ENCODE results near the gene ZDHHC9.

ZDHHC9 gene

GRCh38 chrX:129788527-129788926 is 55.2 kb downstream of the ZDHHC9 start:
- Histone ChIP-seq H3K27ac (ENCODE audit: insufficient read depth, low read length, poor library complexity, severe bottlenecking) (peak overlapping the region; percentile 34), H3K36me3 (ENCODE audit: control insufficient read depth, insufficient read depth, low read length) (peaks cover 68% of the 10 kb centered on the region), H3K4me1 (ENCODE audit: control insufficient read depth, insufficient read depth, low read length, poor library complexity, severe bottlenecking) (peaks cover 15% of the 10 kb centered on the region), H3K4me3 (ENCODE audit: insufficient read depth, low read depth, low read length, poor library complexity, severe bottlenecking) (no peak overlapping the region), H3K27me3 (replicated peaks; ENCODE audit: control insufficient read depth, insufficient read depth, low read length, poor library complexity, severe bottlenecking) (no peaks in the 10 kb centered on the region), H3K9me3 (ENCODE audit: control insufficient read depth, low read length) (no peaks in the 10 kb centered on the region)
- no peak for DNase-seq

- DNase-seq, result no peak
- Histone ChIP-seq H3K27ac (ENCODE audit: insufficient read depth, low read length, poor library complexity, severe bottlenecking) (peak overlapping the region; percentile 32), H3K4me3 (ENCODE audit: insufficient read depth, low read depth, low read length, poor library complexity, severe bottlenecking) (no peak overlapping the region), H3K36me3 (ENCODE audit: control insufficient read depth, insufficient read depth, low read length) (peaks cover 57% of the 10 kb centered on the region), H3K27me3 (replicated peaks; ENCODE audit: control insufficient read depth, insufficient read depth, low read length, poor library complexity, severe bottlenecking) (no peaks in the 10 kb centered on the region), H3K9me3 (ENCODE audit: control insufficient read depth, low read length) (no peaks in the 10 kb centered on the region), H3K4me1 (ENCODE audit: control insufficient read depth, insufficient read depth, low read length, poor library complexity, severe bottlenecking) (peaks cover 25% of the 10 kb centered on the region)
Measured at GRCh38 chrX:129787336-129788055, 56.2 kb downstream of the ZDHHC9 start.

- Histone ChIP-seq H3K27ac (ENCODE audit: insufficient read depth, low read length, poor library complexity, severe bottlenecking) (peak overlapping the region; percentile 53), H3K4me1 (ENCODE audit: control insufficient read depth, insufficient read depth, low read length, poor library complexity, severe bottlenecking) (peaks cover 34% of the 10 kb centered on the region), H3K27me3 (replicated peaks; ENCODE audit: control insufficient read depth, insufficient read depth, low read length, poor library complexity, severe bottlenecking) (no peaks in the 10 kb centered on the region), H3K4me3 (ENCODE audit: insufficient read depth, low read depth, low read length, poor library complexity, severe bottlenecking) (peak overlapping the region; percentile 13), H3K36me3 (ENCODE audit: control insufficient read depth, insufficient read depth, low read length) (peaks cover 45% of the 10 kb centered on the region), H3K9me3 (ENCODE audit: control insufficient read depth, low read length) (no peaks in the 10 kb centered on the region)
- DNase-seq, result no peak
Measured at GRCh38 chrX:129786210-129786651, 57.5 kb downstream of the ZDHHC9 start.

GRCh38 chrX:129785160-129785947 is 58.3 kb downstream of the ZDHHC9 start:
- H3K4me1 ChIP-seq (ENCODE audit: control insufficient read depth, insufficient read depth, low read length, poor library complexity, severe bottlenecking), result peaks cover 34% of the 10 kb centered on the region
- peak overlapping the region; percentile 53 for H3K27ac ChIP-seq (ENCODE audit: insufficient read depth, low read length, poor library complexity, severe bottlenecking)
- DNase-seq, result no peak
- no peaks in the 10 kb centered on the region for H3K27me3 ChIP-seq (replicated peaks; ENCODE audit: control insufficient read depth, insufficient read depth, low read length, poor library complexity, severe bottlenecking)
- peak overlapping the region; percentile 13 for H3K4me3 ChIP-seq (ENCODE audit: insufficient read depth, low read depth, low read length, poor library complexity, severe bottlenecking)
- no peaks in the 10 kb centered on the region for H3K9me3 ChIP-seq (ENCODE audit: control insufficient read depth, low read length)
- peaks cover 36% of the 10 kb centered on the region for H3K36me3 ChIP-seq (ENCODE audit: control insufficient read depth, insufficient read depth, low read length)

GRCh38 chrX:129784371-129784770 is 59.3 kb downstream of the ZDHHC9 start:
- Histone ChIP-seq H3K9me3 (ENCODE audit: control insufficient read depth, low read length) (no peaks in the 10 kb centered on the region), H3K27me3 (replicated peaks; ENCODE audit: control insufficient read depth, insufficient read depth, low read length, poor library complexity, severe bottlenecking) (no peaks in the 10 kb centered on the region), H3K4me1 (ENCODE audit: control insufficient read depth, insufficient read depth, low read length, poor library complexity, severe bottlenecking) (peaks cover 34% of the 10 kb centered on the region), H3K4me3 (ENCODE audit: insufficient read depth, low read depth, low read length, poor library complexity, severe bottlenecking) (no peak overlapping the region), H3K27ac (ENCODE audit: insufficient read depth, low read length, poor library complexity, severe bottlenecking) (peak overlapping the region; percentile 79), H3K36me3 (ENCODE audit: control insufficient read depth, insufficient read depth, low read length) (peaks cover 29% of the 10 kb centered on the region)
- DNase-seq, result no peak

GRCh38 chrX:129783291-129783713 is 60.4 kb downstream of the ZDHHC9 start:
- DNase-seq, result no peak
- Histone ChIP-seq H3K4me1 (ENCODE audit: control insufficient read depth, insufficient read depth, low read length, poor library complexity, severe bottlenecking) (peaks cover 43% of the 10 kb centered on the region), H3K36me3 (ENCODE audit: control insufficient read depth, insufficient read depth, low read length) (peaks cover 21% of the 10 kb centered on the region), H3K9me3 (ENCODE audit: control insufficient read depth, low read length) (no peaks in the 10 kb centered on the region), H3K27me3 (replicated peaks; ENCODE audit: control insufficient read depth, insufficient read depth, low read length, poor library complexity, severe bottlenecking) (no peaks in the 10 kb centered on the region), H3K27ac (ENCODE audit: insufficient read depth, low read length, poor library complexity, severe bottlenecking) (peak overlapping the region; percentile 79), H3K4me3 (ENCODE audit: insufficient read depth, low read depth, low read length, poor library complexity, severe bottlenecking) (peak overlapping the region; percentile 42)

GRCh38 chrX:129782706-129783105 is 61.0 kb downstream of the ZDHHC9 start:
- H3K4me1 ChIP-seq (ENCODE audit: control insufficient read depth, insufficient read depth, low read length, poor library complexity, severe bottlenecking), result peaks cover 49% of the 10 kb centered on the region
- peak overlapping the region; percentile 79 for H3K27ac ChIP-seq (ENCODE audit: insufficient read depth, low read length, poor library complexity, severe bottlenecking)
- no peak for DNase-seq
- peaks cover 15% of the 10 kb centered on the region for H3K36me3 ChIP-seq (ENCODE audit: control insufficient read depth, insufficient read depth, low read length)
- H3K4me3 ChIP-seq (ENCODE audit: insufficient read depth, low read depth, low read length, poor library complexity, severe bottlenecking), result peak overlapping the region; percentile 42
- no peaks in the 10 kb centered on the region for H3K9me3 ChIP-seq (ENCODE audit: control insufficient read depth, low read length)
- H3K27me3 ChIP-seq (replicated peaks; ENCODE audit: control insufficient read depth, insufficient read depth, low read length, poor library complexity, severe bottlenecking), result no peaks in the 10 kb centered on the region

GRCh38 chrX:129781680-129782495 is 61.8 kb downstream of the ZDHHC9 start:
- Histone ChIP-seq H3K27ac (ENCODE audit: insufficient read depth, low read length, poor library complexity, severe bottlenecking) (peak overlapping the region; percentile 79), H3K36me3 (ENCODE audit: control insufficient read depth, insufficient read depth, low read length) (peaks cover 10% of the 10 kb centered on the region), H3K4me1 (ENCODE audit: control insufficient read depth, insufficient read depth, low read length, poor library complexity, severe bottlenecking) (peaks cover 56% of the 10 kb centered on the region), H3K27me3 (replicated peaks; ENCODE audit: control insufficient read depth, insufficient read depth, low read length, poor library complexity, severe bottlenecking) (no peaks in the 10 kb centered on the region), H3K4me3 (ENCODE audit: insufficient read depth, low read depth, low read length, poor library complexity, severe bottlenecking) (peak overlapping the region; percentile 42), H3K9me3 (ENCODE audit: control insufficient read depth, low read length) (no peaks in the 10 kb centered on the region)
- no peak for DNase-seq

GRCh38 chrX:129781134-129781672 is 62.5 kb downstream of the ZDHHC9 start:
- Histone ChIP-seq H3K36me3 (ENCODE audit: control insufficient read depth, insufficient read depth, low read length) (peaks cover 7% of the 10 kb centered on the region), H3K27me3 (replicated peaks; ENCODE audit: control insufficient read depth, insufficient read depth, low read length, poor library complexity, severe bottlenecking) (no peaks in the 10 kb centered on the region), H3K4me1 (ENCODE audit: control insufficient read depth, insufficient read depth, low read length, poor library complexity, severe bottlenecking) (peaks cover 63% of the 10 kb centered on the region), H3K9me3 (ENCODE audit: control insufficient read depth, low read length) (no peaks in the 10 kb centered on the region), H3K4me3 (ENCODE audit: insufficient read depth, low read depth, low read length, poor library complexity, severe bottlenecking) (peak overlapping the region; percentile 63), H3K27ac (ENCODE audit: insufficient read depth, low read length, poor library complexity, severe bottlenecking) (peak overlapping the region; percentile 80)
- peak; percentile 67 to 78 (median 68) for DNase-seq
